GM18519 (cell line): ENCODE data around the gene SNX14.
"Not testable (repeated sequence)": the region's sequence is repeated elsewhere in the genome, so short reads cannot be mapped to it uniquely, and the experiment has no call there.

Experiments
- ATAC-seq: cut with Tn5 transposase; IDR thresholded peaks from one replicate; pipeline ENCODE4 v1.9.1; 2021; ENCODE audit warnings: mild to moderate bottlenecking, moderate library complexity; ENCODE audit not compliant: unreplicated experiment, low FRiP score

SNX14 gene

GRCh38 chr6:85593438-85594196 lies at the start of gene SNX14:
SNX14 (minus strand) TSS chr6:85593858; CDS start chr6:85593718, 140 bp downstream.
- peak; percentile 87 for ATAC-seq

GRCh38 chr6:85642774-85643536 lies 49.3 kb upstream of the SNX14 start, which contains the start of gene SYNCRIP:
SYNCRIP (minus strand) TSS chr6:85642886; CDS start chr6:85641439, 1,447 bp downstream.
- peak; percentile 54 for ATAC-seq

- no peak for ATAC-seq
These were observed 48.5 kb upstream of the SNX14 start for GRCh38 chr6:85641897-85642773.

- no peak for ATAC-seq
These were observed 47.9 kb upstream of the SNX14 start for GRCh38 chr6:85641522-85641896.

- no peak for ATAC-seq
These were observed 47.2 kb upstream of the SNX14 start for GRCh38 chr6:85640821-85641220.

- no peak for ATAC-seq
These were observed 43.9 kb upstream of the SNX14 start for GRCh38 chr6:85637579-85637978.

- ATAC-seq: no peak
These were observed 38.7 kb upstream of the SNX14 start for GRCh38 chr6:85632164-85632942.

- ATAC-seq: not testable (repeated sequence)
These were observed 37.5 kb upstream of the SNX14 start for GRCh38 chr6:85631117-85631516.

- no peak for ATAC-seq
These were observed 34.7 kb upstream of the SNX14 start for GRCh38 chr6:85628353-85628752.

- no peak for ATAC-seq
These were observed 26.6 kb upstream of the SNX14 start for GRCh38 chr6:85620308-85620707.

GRCh38 chr6:85614780-85615179 lies 21.1 kb upstream of the SNX14 start:
- ATAC-seq: no peak

- ATAC-seq: no peak
These were observed 19.2 kb upstream of the SNX14 start for GRCh38 chr6:85612690-85613474.

GRCh38 chr6:85610182-85610895 lies 16.7 kb upstream of the SNX14 start:
- ATAC-seq: no peak

GRCh38 chr6:85602100-85602499 lies 8.4 kb upstream of the SNX14 start:
- ATAC-seq: no peak

GRCh38 chr6:85600713-85601313 lies 7.2 kb upstream of the SNX14 start:
- ATAC-seq: no peak

GRCh38 chr6:85594197-85594930 lies 706 bp upstream of the SNX14 start:
- ATAC-seq: no peak

- ATAC-seq: no peak
These were observed 1.6 kb downstream of the SNX14 start for GRCh38 chr6:85592033-85592432.

- ATAC-seq: no peak
These were observed 2.5 kb downstream of the SNX14 start for GRCh38 chr6:85591207-85591606.
